Karpas-422 (cell line): Measurements from ENCODE around the gene MAT2A. TPM values are rescaled to one million over a fixed set of nuclear protein-coding genes. Genes with fewer than 3 reads are reported as not detected.

Experiments used
- DNase-seq: peaks from one replicate; pipeline ENCODE4 v3.0.0-alpha.2; 2015
- H2AFZ ChIP-seq: fragments of 200-600 bp; sonication (generic); 2 replicates; pipeline ENCODE4 v1.6.1; 2014; ENCODE audit warnings: antibody characterized with exemption, low read length, mixed read lengths
- H3K27ac ChIP-seq: fragments of 200-600 bp; sonication (generic); 2 replicates; pipeline ENCODE4 v1.5.1; 2014; ENCODE audit warnings: mild to moderate bottlenecking, low read length, moderate library complexity
- H3K27me3 ChIP-seq: fragments of 200-600 bp; sonication (generic); 2 replicates; pipeline ENCODE4 v1.6.1; 2014; ENCODE audit warnings: low read length, mixed read lengths
- H3K36me3 ChIP-seq: fragments of 200-600 bp; sonication (generic); 2 replicates; pipeline ENCODE4 v1.6.1; 2014; ENCODE audit warnings: low read length, mixed read lengths; ENCODE audit not compliant: insufficient read depth
- H3K4me1 ChIP-seq: fragments of 200-600 bp; sonication (generic); 2 replicates; pipeline ENCODE4 v1.6.1; 2014; ENCODE audit warnings: mild to moderate bottlenecking, low read length, mixed read lengths
- H3K4me2 ChIP-seq: fragments of 200-600 bp; sonication (generic); 2 replicates; pipeline ENCODE4 v1.6.1; 2014; ENCODE audit warnings: low read length, low read depth, mild to moderate bottlenecking; ENCODE audit not compliant: poor library complexity, severe bottlenecking
- H3K4me3 ChIP-seq: fragments of 200-600 bp; sonication (generic); 2 replicates; pipeline ENCODE4 v1.5.1; 2014; ENCODE audit warnings: mild to moderate bottlenecking, antibody characterized with exemption, low read length, mixed read lengths
- H3K79me2 ChIP-seq: fragments of 200-600 bp; sonication (generic); 2 replicates; pipeline ENCODE4 v1.6.1; 2014; ENCODE audit warnings: mild to moderate bottlenecking, low read length, mixed read lengths
- H3K9ac ChIP-seq: fragments of 200-600 bp; sonication (generic); 2 replicates; pipeline ENCODE4 v1.6.0; 2014; ENCODE audit warnings: low read length
- H3K9me2 ChIP-seq: fragments of 200-600 bp; sonication (generic), shearing (Covaris generic); replicated peaks from 2 replicates; pipeline ENCODE4 v1.6.0; 2014; ENCODE audit warnings: mild to moderate bottlenecking, low read length, moderate library complexity; ENCODE audit not compliant: insufficient read depth
- H3K9me3 ChIP-seq: fragments of 300-700, 200-600 bp; sonication (generic); 2 replicates; pipeline ENCODE4 v1.6.1; 2014; ENCODE audit warnings: low read length, mixed read lengths
- H4K20me1 ChIP-seq: fragments of 200-600 bp; sonication (generic); 2 replicates; pipeline ENCODE4 v1.6.1; 2014; ENCODE audit warnings: mild to moderate bottlenecking, antibody characterized with exemption, low read length, low read depth; ENCODE audit not compliant: insufficient read depth
- total RNA-seq: library from RNA; depleted of rRNA; stranded (reverse); fragments of >200 nt; shearing (Covaris generic); gene quantifications from 2 replicates; pipeline ENCODE4 v1.2.3, GENCODE V29; 2014; ENCODE audit warnings: low replicate concordance

Gene MAT2A
- total RNA-seq, 1 experiment from 2014 or later, result 544 TPM

DNA sequence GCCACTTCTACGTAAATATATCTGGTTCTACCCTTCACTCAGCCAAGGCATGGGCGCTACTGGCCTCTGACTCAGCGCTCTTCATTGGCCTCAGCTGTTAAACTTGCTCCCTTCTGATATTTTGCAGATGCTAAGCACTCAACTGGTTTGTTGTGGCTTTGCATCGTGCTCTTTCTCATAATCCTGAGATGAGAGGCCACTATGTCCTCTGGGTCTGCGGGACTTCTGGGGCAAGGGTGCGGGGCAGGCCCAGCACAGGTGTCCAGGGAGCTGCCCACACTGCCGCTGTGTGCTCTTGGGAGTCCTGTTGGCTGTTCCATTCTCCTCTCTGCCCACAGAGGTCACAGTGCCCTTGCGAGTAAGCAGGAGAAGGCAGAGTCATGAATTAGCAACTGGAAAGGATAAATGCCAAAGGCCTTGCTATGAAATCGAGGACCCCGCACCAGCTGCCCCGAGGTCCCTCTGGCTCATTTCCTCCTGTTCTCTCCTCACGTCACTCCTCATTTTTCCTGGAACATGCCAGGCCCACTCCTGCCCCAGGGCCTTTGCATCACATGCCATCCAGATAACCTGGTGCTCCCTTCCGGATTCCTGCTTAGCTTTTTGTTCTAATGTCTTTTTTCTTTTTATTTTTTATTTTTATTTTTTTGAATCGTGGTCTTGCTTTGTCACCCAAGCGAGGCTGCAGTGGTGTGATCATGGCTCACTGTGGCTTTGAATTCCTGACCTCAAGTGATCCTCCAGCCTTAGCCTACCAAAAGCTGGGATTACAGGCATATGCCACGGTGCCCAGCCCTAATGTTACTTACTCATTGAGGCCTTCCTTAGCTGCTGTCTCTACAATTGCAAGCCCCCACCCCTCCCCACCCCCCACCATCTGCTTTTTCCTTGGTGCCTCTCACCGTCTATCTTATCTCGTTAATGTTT is 34.9 kb upstream of the MAT2A start:
- H3K4me3 ChIP-seq, result no peak overlapping the region
- DNase-seq, result no peak
- H2AFZ ChIP-seq, result no peak overlapping the region
- no peaks in the 10 kb centered on the region for H3K4me1 ChIP-seq
- no peak overlapping the region for H3K27ac ChIP-seq
- H3K79me2 ChIP-seq, result no peaks in the 10 kb centered on the region
- H3K27me3 ChIP-seq, result no peaks in the 10 kb centered on the region
- H3K9me2 ChIP-seq, result no peaks in the 10 kb centered on the region
- H3K9ac ChIP-seq, result no peak overlapping the region
- no peak overlapping the region for H3K4me2 ChIP-seq
- no peaks in the 10 kb centered on the region for H4K20me1 ChIP-seq
- no peaks in the 10 kb centered on the region for H3K36me3 ChIP-seq
- H3K9me3 ChIP-seq, result no peaks in the 10 kb centered on the region

DNA sequence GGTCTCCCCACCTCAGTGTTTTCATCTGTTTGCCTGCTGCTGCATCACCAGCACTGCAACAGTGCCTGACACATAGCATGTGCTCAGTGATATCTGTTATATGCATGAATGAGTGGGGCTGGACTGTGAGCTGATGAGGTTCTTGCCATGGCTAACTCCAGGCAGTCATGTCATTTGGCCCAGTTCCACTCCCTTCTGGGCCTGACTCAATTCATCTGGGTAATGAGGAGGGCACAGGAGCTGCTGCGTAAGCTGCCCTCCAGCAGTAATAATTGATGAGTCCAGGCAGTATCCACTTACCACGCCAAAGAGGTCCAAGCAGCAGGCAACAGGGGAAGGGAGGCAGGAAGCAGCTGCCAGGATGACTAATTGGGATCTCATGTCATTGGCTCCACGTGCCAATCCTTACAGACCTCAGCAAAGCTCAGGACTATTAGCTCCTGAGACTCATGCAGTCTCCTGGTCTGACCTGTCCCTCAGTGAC is 34.1 kb upstream of the MAT2A start:
- no peaks in the 10 kb centered on the region for H3K27me3 ChIP-seq
- no peaks in the 10 kb centered on the region for H4K20me1 ChIP-seq
- H3K9ac ChIP-seq, result no peak overlapping the region
- no peak overlapping the region for H3K4me3 ChIP-seq
- no peaks in the 10 kb centered on the region for H3K4me1 ChIP-seq
- no peak overlapping the region for H3K27ac ChIP-seq
- no peaks in the 10 kb centered on the region for H3K36me3 ChIP-seq
- DNase-seq, result no peak
- no peak overlapping the region for H3K4me2 ChIP-seq
- no peaks in the 10 kb centered on the region for H3K79me2 ChIP-seq
- H3K9me2 ChIP-seq, result no peaks in the 10 kb centered on the region
- H3K9me3 ChIP-seq, result no peaks in the 10 kb centered on the region
- no peak overlapping the region for H2AFZ ChIP-seq

GRCh38 chr2:85505551-85506238 is 33.3 kb upstream of the MAT2A start:
- Histone ChIP-seq H3K4me1 (no peaks in the 10 kb centered on the region), H3K36me3 (no peaks in the 10 kb centered on the region), H3K9me2 (no peaks in the 10 kb centered on the region), H3K4me3 (no peak overlapping the region), H3K27me3 (no peaks in the 10 kb centered on the region), H3K4me2 (no peak overlapping the region), H3K9ac (no peak overlapping the region), H3K9me3 (no peaks in the 10 kb centered on the region), H2AFZ (no peak overlapping the region; the same call in 1 of the 2 replicates), H4K20me1 (no peaks in the 10 kb centered on the region), H3K79me2 (no peaks in the 10 kb centered on the region), H3K27ac (no peak overlapping the region)
- no peak for DNase-seq

GRCh38 chr2:85506768-85507181 is 32.2 kb upstream of the MAT2A start:
- H3K27me3 ChIP-seq, result no peaks in the 10 kb centered on the region
- H3K79me2 ChIP-seq, result no peaks in the 10 kb centered on the region
- H3K4me3 ChIP-seq, result no peak overlapping the region
- no peak overlapping the region for H3K4me2 ChIP-seq
- H3K9me3 ChIP-seq, result no peaks in the 10 kb centered on the region
- DNase-seq, result no peak
- no peaks in the 10 kb centered on the region for H3K9me2 ChIP-seq
- H2AFZ ChIP-seq, result no peak overlapping the region; the same call in 1 of the 2 replicates
- no peak overlapping the region for H3K9ac ChIP-seq
- H3K27ac ChIP-seq, result no peak overlapping the region
- no peaks in the 10 kb centered on the region for H4K20me1 ChIP-seq
- no peaks in the 10 kb centered on the region for H3K36me3 ChIP-seq
- H3K4me1 ChIP-seq, result no peaks in the 10 kb centered on the region; the same call in 1 of the 2 replicates

- H3K27me3 ChIP-seq, result no peaks in the 10 kb centered on the region
- H2AFZ ChIP-seq, result no peak overlapping the region
- no peaks in the 10 kb centered on the region for H3K9me2 ChIP-seq
- H3K4me2 ChIP-seq, result no peak overlapping the region
- no peaks in the 10 kb centered on the region for H3K36me3 ChIP-seq
- H3K9ac ChIP-seq, result no peak overlapping the region
- H4K20me1 ChIP-seq, result no peaks in the 10 kb centered on the region
- no peaks in the 10 kb centered on the region; the same call in 1 of the 2 replicates for H3K4me1 ChIP-seq
- H3K4me3 ChIP-seq, result no peak overlapping the region
- no peak for DNase-seq
- H3K27ac ChIP-seq, result no peak overlapping the region
- no peaks in the 10 kb centered on the region for H3K79me2 ChIP-seq
- no peaks in the 10 kb centered on the region for H3K9me3 ChIP-seq
These were observed 27.8 kb upstream of the MAT2A start for GRCh38 chr2:85511008-85511811.

- DNase-seq, result no peak
- no peaks in the 10 kb centered on the region for H3K9me2 ChIP-seq
- no peak overlapping the region for H3K4me2 ChIP-seq
- H3K27ac ChIP-seq, result no peak overlapping the region
- H4K20me1 ChIP-seq, result no peaks in the 10 kb centered on the region
- no peaks in the 10 kb centered on the region for H3K36me3 ChIP-seq
- H2AFZ ChIP-seq, result no peak overlapping the region
- H3K79me2 ChIP-seq, result no peaks in the 10 kb centered on the region
- no peaks in the 10 kb centered on the region; the same call in 1 of the 2 replicates for H3K4me1 ChIP-seq
- no peak overlapping the region for H3K9ac ChIP-seq
- no peak overlapping the region for H3K4me3 ChIP-seq
- no peaks in the 10 kb centered on the region for H3K27me3 ChIP-seq
- H3K9me3 ChIP-seq, result no peaks in the 10 kb centered on the region
These were observed 24.6 kb upstream of the MAT2A start for GRCh38 chr2:85514323-85514722.

DNA sequence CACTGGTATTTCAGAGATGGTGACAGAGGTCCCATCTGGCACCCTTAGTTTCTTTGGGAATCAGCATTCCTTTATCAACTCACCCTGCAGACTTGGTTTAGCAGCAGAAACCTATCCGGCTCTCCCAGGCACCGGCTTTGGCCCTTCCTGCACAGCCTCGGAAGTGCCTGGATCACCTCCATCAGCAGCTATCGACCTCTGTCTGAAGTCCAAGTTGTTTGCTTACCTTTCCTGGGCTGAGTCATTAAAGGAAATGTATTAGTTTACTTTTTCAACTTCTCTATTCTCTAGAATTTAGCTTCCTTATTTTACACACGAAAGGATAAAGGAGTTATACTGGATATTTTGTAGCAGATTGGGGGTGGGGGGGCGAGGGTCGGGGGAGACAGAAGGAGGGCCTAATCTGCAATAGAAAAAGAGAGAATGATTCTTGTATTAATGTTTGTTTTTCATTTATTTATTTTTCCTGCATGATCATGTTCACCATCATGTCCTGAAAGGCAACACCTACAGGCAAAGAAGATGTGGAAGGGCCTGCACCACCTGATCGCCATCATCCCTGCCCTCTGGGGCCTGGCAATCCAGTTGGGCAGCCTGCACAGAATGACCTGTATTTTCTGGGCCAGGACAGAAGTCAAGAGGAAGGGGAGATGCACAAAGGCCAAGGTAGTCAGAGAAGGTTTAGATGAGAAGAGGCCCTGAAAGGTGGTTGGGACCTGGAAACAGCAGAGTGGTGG is 22.1 kb upstream of the MAT2A start:
- H3K4me3 ChIP-seq, result no peak overlapping the region
- H3K4me1 ChIP-seq, result no peaks in the 10 kb centered on the region
- H4K20me1 ChIP-seq, result no peaks in the 10 kb centered on the region
- no peak overlapping the region for H3K9ac ChIP-seq
- no peaks in the 10 kb centered on the region for H3K9me2 ChIP-seq
- H2AFZ ChIP-seq, result no peak overlapping the region
- H3K27ac ChIP-seq, result no peak overlapping the region
- H3K27me3 ChIP-seq, result no peaks in the 10 kb centered on the region
- H3K79me2 ChIP-seq, result no peaks in the 10 kb centered on the region
- no peak for DNase-seq
- no peaks in the 10 kb centered on the region for H3K9me3 ChIP-seq
- no peaks in the 10 kb centered on the region for H3K36me3 ChIP-seq
- H3K4me2 ChIP-seq, result no peak overlapping the region
